ENCODE data around the gene ZNF213.

Gene ZNF213

DNA sequence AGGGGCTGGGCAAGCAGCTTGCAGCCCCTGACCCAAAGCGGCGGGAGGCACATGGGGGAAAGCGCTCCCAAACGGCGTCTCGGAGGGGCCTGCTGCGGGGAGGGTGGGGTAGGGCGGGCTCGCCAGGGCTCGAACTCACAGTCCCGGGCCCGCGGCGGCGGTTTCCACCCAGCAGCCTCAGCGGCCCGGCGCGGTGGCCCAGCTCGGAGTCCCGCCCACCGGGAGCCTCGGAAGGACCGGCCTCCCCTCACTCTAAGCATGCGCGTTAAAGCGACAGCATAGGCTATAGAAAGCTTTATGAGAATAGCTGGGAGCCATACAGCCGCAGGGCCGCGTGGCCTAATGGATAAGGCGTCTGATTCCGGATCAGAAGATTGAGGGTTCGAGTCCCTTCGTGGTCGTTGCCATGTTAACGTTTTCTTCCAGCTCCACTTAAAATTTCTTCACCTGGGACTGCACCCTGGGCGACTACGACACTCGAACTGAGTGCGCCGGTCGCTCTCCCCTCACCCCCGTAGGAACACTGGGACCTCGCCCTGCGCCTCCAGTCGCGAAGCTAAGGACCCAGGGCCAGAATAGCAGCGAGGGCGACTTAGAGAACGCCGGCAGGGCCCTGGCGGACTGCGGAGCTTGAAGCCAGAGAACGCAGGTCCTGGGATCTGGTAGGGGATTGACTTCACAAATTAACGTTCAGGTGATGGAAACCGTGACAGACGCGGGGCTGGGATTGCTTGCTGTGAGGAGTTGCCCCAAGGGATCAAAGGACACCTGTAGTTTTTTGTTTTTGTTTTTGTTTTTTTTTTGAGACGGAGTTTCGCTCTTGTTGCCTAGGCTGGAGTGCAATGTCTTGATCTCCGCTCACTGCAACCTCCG is 15.8 kb downstream of the ZNF213 start:
- peak overlapping the region; percentile 99 for H2BK15ac ChIP-seq (ENCODE audit: low read length)
- peak overlapping the region; percentile 77 for H3K14ac ChIP-seq (ENCODE audit: low read length)
- H3K4ac ChIP-seq (ENCODE audit: low read length), result no peak overlapping the region
- H3K27ac ChIP-seq (replicated peaks; ENCODE audit: low read length), result peak overlapping the region; percentile 52
- peak overlapping the region; percentile 84 for H2AFZ ChIP-seq (ENCODE audit: low read length)
- peaks cover 2 to 4% of the 10 kb centered on the region in 2 donors for H3K4me1 ChIP-seq (ENCODE audit: control insufficient read depth in 2 of 2, insufficient read depth in 1 of 2, low read depth in 1 of 2, low read length in 2 of 2)
- H4K8ac ChIP-seq (ENCODE audit: low read depth, low read length), result no peak overlapping the region
- DNase-seq (ENCODE audit: low spot score), result peak; percentile 99
- H2BK12ac ChIP-seq (ENCODE audit: low read length), result no peak overlapping the region
- H4K91ac ChIP-seq (ENCODE audit: low read depth, low read length, poor library complexity), result no peak overlapping the region
- no peak overlapping the region for H2BK120ac ChIP-seq (ENCODE audit: low read depth, low read length)
- peak overlapping the region; percentile 99 for H3K4me2 ChIP-seq (ENCODE audit: insufficient read depth, low read length, poor library complexity, severe bottlenecking)
- peaks cover 0 to 13% (median 12%) of the 10 kb centered on the region in 3 experiments for H3K27me3 ChIP-seq (ENCODE audit: control insufficient read depth in 3 of 3, insufficient read depth in 3 of 3, low read depth in 1 of 3, low read length in 3 of 3)
- H2AK5ac ChIP-seq (ENCODE audit: low read depth, low read length), result no peak overlapping the region
- H3K79me1 ChIP-seq (ENCODE audit: low read depth, low read length), result no peaks in the 10 kb centered on the region
- H2BK5ac ChIP-seq (ENCODE audit: low read length), result peak overlapping the region; percentile 79
- H3K4me3 ChIP-seq (ENCODE audit: low read length in 2 of 2), result peak overlapping the region; percentile 74 to 86
- peak overlapping the region; percentile 98 for H3K18ac ChIP-seq (ENCODE audit: low read length)
- H3K36me3 ChIP-seq (replicated peaks in 1 of 2; ENCODE audit: control insufficient read depth in 2 of 2, insufficient read depth in 2 of 2, low read length in 2 of 2), result no peaks in the 10 kb centered on the region
- no peaks in the 10 kb centered on the region for H3K9me3 ChIP-seq (replicated peaks in 1 of 2; ENCODE audit: control insufficient read depth in 2 of 2, insufficient read depth in 1 of 2, low read depth in 1 of 2, low read length in 2 of 2)
- WGBS, 2 donors (ENCODE audit: extremely low coverage in 2 of 2, insufficient read length in 2 of 2, insufficient replicate concordance in 1 of 2), result no CpG with 5 or more reads among the region's 62 CpGs
- H3K23ac ChIP-seq (ENCODE audit: low read depth, low read length, poor library complexity), result peak overlapping the region; percentile 75
- H3K9ac ChIP-seq (ENCODE audit: low read depth, low read length, poor library complexity), result peak overlapping the region; percentile 86

DNA sequence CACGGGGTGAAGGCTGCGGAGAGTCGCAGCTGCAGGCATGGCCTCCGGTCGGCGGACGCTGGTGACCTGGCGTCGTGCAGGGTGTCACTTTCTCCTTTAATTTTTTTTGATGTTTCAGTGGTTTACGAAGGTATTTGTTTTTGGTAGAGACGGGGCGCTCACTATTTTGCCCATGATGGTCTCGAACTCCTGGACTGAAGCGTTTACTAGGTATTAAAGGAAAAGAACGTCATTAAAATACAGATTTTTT is 17.1 kb downstream of the ZNF213 start:
- Histone ChIP-seq H2AFZ (ENCODE audit: low read length) (peak overlapping the region; percentile 90), H3K27me3 (ENCODE audit: control insufficient read depth in 3 of 3, insufficient read depth in 3 of 3, low read depth in 1 of 3, low read length in 3 of 3) (peaks cover 0 to 13% (median 12%) of the 10 kb centered on the region in 3 experiments), H3K4me3 (ENCODE audit: low read length in 2 of 2) (peak overlapping the region; percentile 60 to 88), H3K14ac (ENCODE audit: low read length) (no peak overlapping the region), H3K23ac (ENCODE audit: low read depth, low read length, poor library complexity) (no peak overlapping the region), H2BK5ac (ENCODE audit: low read length) (no peak overlapping the region), H3K4ac (ENCODE audit: low read length) (no peak overlapping the region), H4K8ac (ENCODE audit: low read depth, low read length) (no peak overlapping the region), H2AK5ac (ENCODE audit: low read depth, low read length) (no peak overlapping the region), H3K9me3 (replicated peaks in 1 of 2; ENCODE audit: control insufficient read depth in 2 of 2, insufficient read depth in 1 of 2, low read depth in 1 of 2, low read length in 2 of 2) (no peaks in the 10 kb centered on the region), H2BK15ac (ENCODE audit: low read length) (no peak overlapping the region), H2BK12ac (ENCODE audit: low read length) (no peak overlapping the region), H3K18ac (ENCODE audit: low read length) (no peak overlapping the region), H2BK120ac (ENCODE audit: low read depth, low read length) (no peak overlapping the region), H3K9ac (ENCODE audit: low read depth, low read length, poor library complexity) (no peak overlapping the region), H4K91ac (ENCODE audit: low read depth, low read length, poor library complexity) (no peak overlapping the region), H3K4me2 (ENCODE audit: insufficient read depth, low read length, poor library complexity, severe bottlenecking) (peak overlapping the region; percentile 77), H3K79me1 (ENCODE audit: low read depth, low read length) (no peaks in the 10 kb centered on the region), H3K36me3 (replicated peaks in 1 of 2; ENCODE audit: control insufficient read depth in 2 of 2, insufficient read depth in 2 of 2, low read length in 2 of 2) (no peaks in the 10 kb centered on the region), H3K27ac (replicated peaks; ENCODE audit: low read length) (no peak overlapping the region), H3K4me1 (ENCODE audit: control insufficient read depth in 2 of 2, insufficient read depth in 1 of 2, low read depth in 1 of 2, low read length in 2 of 2) (peaks cover 2 to 4% of the 10 kb centered on the region in 2 donors)
- no peak for DNase-seq (ENCODE audit: low spot score)
- WGBS, 2 donors (ENCODE audit: extremely low coverage in 2 of 2, insufficient read length in 2 of 2, insufficient replicate concordance in 1 of 2), result no CpG with 5 or more reads among the region's 15 CpGs

- no peak overlapping the region for H2AK5ac ChIP-seq (ENCODE audit: low read depth, low read length)
- H2BK12ac ChIP-seq (ENCODE audit: low read length), result no peak overlapping the region
- DNase-seq (ENCODE audit: low spot score), result peak; percentile 96
- no peaks in the 10 kb centered on the region for H3K79me1 ChIP-seq (ENCODE audit: low read depth, low read length)
- H3K4me2 ChIP-seq (ENCODE audit: insufficient read depth, low read length, poor library complexity, severe bottlenecking), result peak overlapping the region; percentile 77
- H3K9ac ChIP-seq (ENCODE audit: low read depth, low read length, poor library complexity), result peak overlapping the region; percentile 65
- no peak overlapping the region for H2BK15ac ChIP-seq (ENCODE audit: low read length)
- no peak overlapping the region for H3K23ac ChIP-seq (ENCODE audit: low read depth, low read length, poor library complexity)
- peaks cover 2 to 5% of the 10 kb centered on the region in 2 donors for H3K4me1 ChIP-seq (ENCODE audit: control insufficient read depth in 2 of 2, insufficient read depth in 1 of 2, low read depth in 1 of 2, low read length in 2 of 2)
- H3K27me3 ChIP-seq (ENCODE audit: control insufficient read depth in 3 of 3, insufficient read depth in 3 of 3, low read depth in 1 of 3, low read length in 3 of 3), result peaks cover 0 to 14% (median 12%) of the 10 kb centered on the region in 3 experiments
- H3K18ac ChIP-seq (ENCODE audit: low read length), result peak overlapping the region; percentile 81
- peak overlapping the region; percentile 14 for H3K14ac ChIP-seq (ENCODE audit: low read length)
- H3K36me3 ChIP-seq (replicated peaks in 1 of 2; ENCODE audit: control insufficient read depth in 2 of 2, insufficient read depth in 2 of 2, low read length in 2 of 2), result no peaks in the 10 kb centered on the region
- WGBS, 2 donors (ENCODE audit: extremely low coverage in 2 of 2, insufficient read length in 2 of 2, insufficient replicate concordance in 1 of 2), result no CpG with 5 or more reads among the region's 42 CpGs
- no peak overlapping the region for H3K4ac ChIP-seq (ENCODE audit: low read length)
- H2AFZ ChIP-seq (ENCODE audit: low read length), result peak overlapping the region; percentile 90
- peak overlapping the region; percentile 66 for H3K27ac ChIP-seq (replicated peaks; ENCODE audit: low read length)
- no peak overlapping the region for H4K91ac ChIP-seq (ENCODE audit: low read depth, low read length, poor library complexity)
- no peak overlapping the region for H2BK120ac ChIP-seq (ENCODE audit: low read depth, low read length)
- no peak overlapping the region for H4K8ac ChIP-seq (ENCODE audit: low read depth, low read length)
- no peak overlapping the region for H2BK5ac ChIP-seq (ENCODE audit: low read length)
- H3K4me3 ChIP-seq (ENCODE audit: low read length in 2 of 2), result peak overlapping the region; percentile 60 to 88
- H3K9me3 ChIP-seq (replicated peaks in 1 of 2; ENCODE audit: control insufficient read depth in 2 of 2, insufficient read depth in 1 of 2, low read depth in 1 of 2, low read length in 2 of 2), result no peaks in the 10 kb centered on the region
Observed at GRCh38 chr16:3152277-3152990, 17.6 kb downstream of the ZNF213 start.

GRCh38 chr16:3152991-3153368 is 18.2 kb downstream of the ZNF213 start:
- H2BK12ac ChIP-seq (ENCODE audit: low read length), result no peak overlapping the region
- H2BK120ac ChIP-seq (ENCODE audit: low read depth, low read length), result no peak overlapping the region
- H3K36me3 ChIP-seq (replicated peaks in 1 of 2; ENCODE audit: control insufficient read depth in 2 of 2, insufficient read depth in 2 of 2, low read length in 2 of 2), result no peaks in the 10 kb centered on the region
- H3K14ac ChIP-seq (ENCODE audit: low read length), result no peak overlapping the region
- no peak overlapping the region for H3K23ac ChIP-seq (ENCODE audit: low read depth, low read length, poor library complexity)
- WGBS, 2 donors (ENCODE audit: extremely low coverage in 2 of 2, insufficient read length in 2 of 2, insufficient replicate concordance in 1 of 2), result no CpG with 5 or more reads among the region's 8 CpGs
- H3K9ac ChIP-seq (ENCODE audit: low read depth, low read length, poor library complexity), result no peak overlapping the region
- no peak overlapping the region for H4K91ac ChIP-seq (ENCODE audit: low read depth, low read length, poor library complexity)
- no peak overlapping the region for H2AFZ ChIP-seq (ENCODE audit: low read length)
- no peak overlapping the region for H2BK5ac ChIP-seq (ENCODE audit: low read length)
- no peak overlapping the region for H3K18ac ChIP-seq (ENCODE audit: low read length)
- no peak overlapping the region for H4K8ac ChIP-seq (ENCODE audit: low read depth, low read length)
- H3K4ac ChIP-seq (ENCODE audit: low read length), result no peak overlapping the region
- H3K9me3 ChIP-seq (replicated peaks in 1 of 2; ENCODE audit: control insufficient read depth in 2 of 2, insufficient read depth in 1 of 2, low read depth in 1 of 2, low read length in 2 of 2), result no peaks in the 10 kb centered on the region
- H3K4me2 ChIP-seq (ENCODE audit: insufficient read depth, low read length, poor library complexity, severe bottlenecking), result peak overlapping the region; percentile 77
- no peak overlapping the region for H3K27ac ChIP-seq (replicated peaks; ENCODE audit: low read length)
- peaks cover 2 to 17% (median 12%) of the 10 kb centered on the region in 3 experiments for H3K27me3 ChIP-seq (ENCODE audit: control insufficient read depth in 3 of 3, insufficient read depth in 3 of 3, low read depth in 1 of 3, low read length in 3 of 3)
- no peak overlapping the region for H2BK15ac ChIP-seq (ENCODE audit: low read length)
- H2AK5ac ChIP-seq (ENCODE audit: low read depth, low read length), result no peak overlapping the region
- no peak for DNase-seq (ENCODE audit: low spot score)
- peak overlapping the region in 1 of 2 donors; percentile 60 for H3K4me3 ChIP-seq (ENCODE audit: low read length in 2 of 2)
- H3K79me1 ChIP-seq (ENCODE audit: low read depth, low read length), result no peaks in the 10 kb centered on the region
- H3K4me1 ChIP-seq (ENCODE audit: control insufficient read depth in 2 of 2, insufficient read depth in 1 of 2, low read depth in 1 of 2, low read length in 2 of 2), result peaks cover 8 to 9% of the 10 kb centered on the region in 2 donors
